GM12874 (cell line): ENCODE data around the gene OSBPL2.

ENCODE experiments used
- TF ChIP-seq, protein P1 (sequence below): IDR thresholded peaks from 2 replicates; pipeline ENCODE4 v1.5.1; 2011; ENCODE audit warnings: low read depth, mild to moderate bottlenecking, control low read depth, low read length, moderate library complexity; ENCODE audit not compliant: insufficient read depth

The OSBPL2 gene

DNA sequence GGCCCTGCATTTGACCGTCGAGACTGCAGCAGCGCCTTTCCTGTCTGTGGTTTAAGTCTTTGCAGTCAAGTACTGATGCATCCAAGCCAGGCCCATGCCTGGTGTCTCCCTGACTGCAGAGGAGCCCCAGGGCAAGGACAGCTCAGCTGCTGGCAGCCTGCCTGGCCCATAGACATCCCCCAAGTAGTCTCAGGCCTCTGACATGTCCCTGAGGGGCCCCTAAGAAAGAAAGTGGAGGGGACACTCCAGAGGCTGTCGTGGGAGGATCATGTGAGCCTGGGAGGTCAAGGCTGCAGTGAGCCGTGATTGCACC is 36.3 kb upstream of the OSBPL2 start:
- TF ChIP-seq, protein P1, sequence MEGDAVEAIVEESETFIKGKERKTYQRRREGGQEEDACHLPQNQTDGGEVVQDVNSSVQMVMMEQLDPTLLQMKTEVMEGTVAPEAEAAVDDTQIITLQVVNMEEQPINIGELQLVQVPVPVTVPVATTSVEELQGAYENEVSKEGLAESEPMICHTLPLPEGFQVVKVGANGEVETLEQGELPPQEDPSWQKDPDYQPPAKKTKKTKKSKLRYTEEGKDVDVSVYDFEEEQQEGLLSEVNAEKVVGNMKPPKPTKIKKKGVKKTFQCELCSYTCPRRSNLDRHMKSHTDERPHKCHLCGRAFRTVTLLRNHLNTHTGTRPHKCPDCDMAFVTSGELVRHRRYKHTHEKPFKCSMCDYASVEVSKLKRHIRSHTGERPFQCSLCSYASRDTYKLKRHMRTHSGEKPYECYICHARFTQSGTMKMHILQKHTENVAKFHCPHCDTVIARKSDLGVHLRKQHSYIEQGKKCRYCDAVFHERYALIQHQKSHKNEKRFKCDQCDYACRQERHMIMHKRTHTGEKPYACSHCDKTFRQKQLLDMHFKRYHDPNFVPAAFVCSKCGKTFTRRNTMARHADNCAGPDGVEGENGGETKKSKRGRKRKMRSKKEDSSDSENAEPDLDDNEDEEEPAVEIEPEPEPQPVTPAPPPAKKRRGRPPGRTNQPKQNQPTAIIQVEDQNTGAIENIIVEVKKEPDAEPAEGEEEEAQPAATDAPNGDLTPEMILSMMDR, result no peak

DNA sequence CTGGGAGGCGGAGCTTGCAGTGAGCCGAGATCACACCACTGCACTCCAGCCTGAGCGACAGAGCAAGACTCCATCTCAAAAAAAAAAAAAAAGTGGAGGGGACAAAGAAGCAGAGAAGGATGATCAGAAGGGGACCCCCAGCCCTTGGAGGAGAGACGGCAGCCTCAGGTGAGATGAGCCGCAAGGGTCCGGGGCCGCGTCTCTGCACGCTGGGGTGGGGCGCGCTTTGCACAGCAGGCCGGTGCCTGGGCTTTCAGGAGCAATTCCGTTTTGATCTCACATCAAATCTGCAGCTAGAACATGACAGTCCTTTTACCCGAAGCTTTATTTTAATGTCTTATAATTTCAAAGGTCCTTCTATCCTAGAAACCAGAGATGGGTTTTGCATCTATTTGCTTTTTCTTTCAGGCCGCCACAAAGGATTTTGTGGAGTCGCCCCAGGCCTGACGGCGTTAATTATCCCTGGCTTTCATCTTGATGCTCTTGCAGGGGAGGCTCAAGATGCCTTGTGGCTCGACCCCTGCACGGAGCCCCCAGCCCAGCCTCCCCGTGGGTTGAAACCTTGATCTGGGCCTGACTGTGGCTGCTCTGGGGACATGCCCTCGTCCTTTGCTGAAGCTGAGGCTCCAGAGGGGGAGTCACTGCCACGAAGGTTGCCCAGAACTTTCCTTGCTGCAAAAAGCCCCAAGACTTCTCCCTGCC is 35.5 kb upstream of the OSBPL2 start:
- TF ChIP-seq, protein P1, result no peak

DNA sequence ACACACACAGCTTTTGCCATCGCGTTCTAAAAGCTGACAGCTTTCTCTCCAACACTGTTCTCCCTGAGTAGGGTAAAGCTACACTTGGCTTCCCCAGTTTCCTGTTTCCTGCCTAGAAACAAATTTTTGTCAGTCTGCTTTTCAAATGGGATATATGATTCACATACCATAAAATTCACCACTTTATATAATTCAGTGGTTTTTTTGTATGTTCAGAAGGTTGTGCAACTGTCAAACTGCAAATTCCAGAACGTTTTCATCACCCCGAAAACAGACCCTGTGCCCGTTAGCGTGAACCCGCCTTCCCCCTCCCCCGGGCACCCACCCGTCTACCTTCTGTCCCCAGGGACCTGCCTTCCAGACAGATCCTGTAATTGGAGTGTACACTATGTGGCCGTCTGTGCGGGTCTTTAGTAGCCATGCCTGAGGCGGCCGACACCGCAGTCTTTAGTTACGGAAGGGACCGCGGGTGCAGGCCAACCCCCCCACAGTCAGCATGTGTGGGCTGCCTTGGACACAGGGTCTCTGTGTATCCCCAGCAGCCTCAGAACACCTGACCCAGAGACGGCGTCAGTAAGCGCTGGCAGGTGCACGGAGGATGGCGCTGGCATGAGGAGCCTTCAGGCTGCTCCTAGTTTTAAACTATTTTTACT is 34.8 kb upstream of the OSBPL2 start:
- TF ChIP-seq, protein P1, result no peak

DNA sequence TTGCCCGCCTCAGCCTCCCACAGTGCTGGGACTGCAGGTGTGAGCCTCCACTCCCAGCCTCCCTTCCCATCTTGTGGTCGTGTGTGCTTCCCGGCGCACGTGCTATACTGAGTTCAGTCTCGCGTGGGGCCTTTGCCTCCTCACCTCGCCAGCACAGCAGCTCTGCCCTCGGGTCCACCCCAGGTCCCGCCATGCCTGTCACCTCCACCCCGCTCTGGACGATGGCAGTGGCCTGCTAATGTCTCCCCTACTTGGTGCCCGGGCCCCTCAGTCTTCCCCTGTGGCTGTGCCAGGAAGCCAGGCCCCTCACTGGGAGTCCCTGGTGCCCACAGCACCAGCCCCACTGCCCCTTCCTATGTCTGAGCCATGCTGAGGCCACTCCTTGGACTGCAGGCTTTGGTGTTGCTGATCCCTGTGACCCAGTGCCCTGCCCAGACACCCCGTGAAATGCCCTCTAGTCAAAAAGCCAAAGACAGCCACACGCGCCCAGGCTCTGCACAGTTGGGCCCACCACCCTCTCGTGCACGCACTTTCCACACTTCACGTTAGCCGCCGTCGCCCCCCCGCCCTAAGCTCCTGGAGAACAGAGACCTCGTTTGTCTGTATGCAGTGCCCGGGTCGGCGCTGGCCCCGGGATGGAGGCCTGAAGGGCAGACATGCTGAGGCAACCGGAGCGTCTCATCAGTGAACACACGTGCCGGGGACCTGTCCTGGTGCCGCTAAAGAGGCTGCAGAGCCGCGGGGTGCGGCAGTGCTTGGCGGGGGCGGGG is 32.5 kb upstream of the OSBPL2 start:
- TF ChIP-seq, protein P1, result no peak

DNA sequence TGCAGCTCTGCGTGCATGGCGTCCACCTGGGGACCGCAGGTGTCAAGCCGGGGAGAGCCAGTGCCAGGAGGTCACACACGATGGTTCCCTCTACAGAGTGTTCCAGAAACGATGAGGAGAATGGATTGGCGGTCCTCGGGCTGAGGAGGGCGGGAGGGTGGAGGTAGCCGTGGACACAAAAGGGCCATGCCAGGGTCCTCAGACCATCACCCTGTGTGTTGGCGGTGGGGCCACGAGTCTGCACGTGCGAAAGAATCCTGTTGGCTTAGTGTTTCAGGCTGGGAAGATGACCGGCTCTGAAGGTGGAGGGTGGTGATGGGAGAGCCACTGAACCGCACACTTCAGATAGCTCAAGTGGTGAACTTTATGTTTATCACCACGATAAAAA is 31.9 kb upstream of the OSBPL2 start:
- TF ChIP-seq, protein P1, result no peak

DNA sequence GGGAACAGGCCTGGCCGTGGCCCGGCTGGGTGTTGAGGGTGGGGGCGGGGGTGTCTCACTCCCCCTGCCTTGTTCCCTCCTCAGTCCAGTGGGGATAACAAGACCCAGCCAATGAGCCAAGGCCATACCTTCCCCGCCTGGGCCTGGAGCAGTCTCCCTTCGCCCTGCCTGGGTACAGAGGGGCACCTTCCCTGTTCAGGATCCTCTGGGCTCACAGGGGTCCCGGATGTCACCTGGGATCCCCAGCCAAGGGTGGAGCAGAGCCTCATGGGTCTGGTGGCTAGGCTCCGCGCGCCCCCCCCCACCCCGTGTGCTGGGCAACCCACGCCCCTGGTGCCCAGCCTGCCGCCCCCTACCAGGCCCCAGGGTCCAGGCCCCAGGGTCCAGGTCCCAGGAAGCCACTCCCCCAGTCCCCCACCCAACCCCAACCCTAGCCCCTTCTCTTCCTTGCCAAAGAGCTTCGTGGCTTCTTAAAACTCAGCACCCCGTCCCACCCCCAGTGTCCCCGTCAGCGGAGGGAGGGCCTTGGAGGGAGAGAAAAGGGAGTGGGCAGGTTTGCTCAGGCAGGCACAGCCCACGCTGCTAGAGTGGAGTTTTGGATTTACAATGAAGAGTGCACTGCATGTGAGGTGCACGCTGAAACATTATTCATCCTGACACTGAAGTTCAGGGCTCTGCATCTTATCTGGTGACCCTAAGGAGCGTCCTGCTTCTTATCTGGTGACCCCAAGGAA is 30.1 kb upstream of the OSBPL2 start:
- TF ChIP-seq, protein P1, result no peak
